GM08714 (cell line): Measurements from ENCODE around the gene ITGB7.
"Not testable (repeated sequence)": the region's sequence is repeated elsewhere in the genome, so short reads cannot be mapped to it uniquely, and the experiment has no call there.

Experiments
- H3K4me3 ChIP-seq: fragments of 200-500 bp; sonication (Bioruptor generic); 2 replicates; pipeline ENCODE4 v1.5.1; 2014; ENCODE audit warnings: mild to moderate bottlenecking, low read length, inconsistent platforms
- ZNF274 ChIP-seq: IDR thresholded peaks from 2 replicates; pipeline ENCODE4 v1.6.1; 2012; ENCODE audit warnings: mild to moderate bottlenecking, low read depth, low read length

ITGB7 gene

DNA sequence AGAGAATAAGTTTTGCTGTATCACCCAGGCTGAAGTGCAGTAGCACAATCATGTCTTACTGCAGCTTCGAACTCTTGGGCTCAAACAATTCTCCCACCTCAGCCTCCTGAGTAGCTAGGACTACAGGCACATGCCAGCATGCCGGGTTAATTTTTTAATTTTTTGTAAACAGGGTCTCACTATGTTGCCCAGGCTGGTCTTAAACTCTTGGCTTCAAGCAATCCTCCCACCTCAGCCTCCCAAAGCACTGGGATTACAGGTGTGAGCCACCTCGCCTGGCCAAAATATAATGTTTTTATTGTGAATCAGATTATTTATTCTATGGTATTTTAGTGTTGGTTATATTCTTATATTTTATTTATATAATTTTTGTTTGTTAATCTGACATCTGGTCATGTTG is 30.3 kb downstream of the ITGB7 start:
- no peak overlapping the region for H3K4me3 ChIP-seq
- no peak for TF ChIP-seq ZNF274

GRCh38 chr12:53174881-53175491 is 32.1 kb downstream of the ITGB7 start:
- H3K4me3 ChIP-seq, result no peak overlapping the region
- TF ChIP-seq ZNF274, result no peak

- no peak for TF ChIP-seq ZNF274
- no peak overlapping the region for H3K4me3 ChIP-seq
These were observed 33.9 kb downstream of the ITGB7 start for GRCh38 chr12:53173085-53173715.

- no peak overlapping the region for H3K4me3 ChIP-seq
These were observed 34.7 kb downstream of the ITGB7 start for GRCh38 chr12:53172352-53172751.

GRCh38 chr12:53171725-53172329 is 35.2 kb downstream of the ITGB7 start:
- TF ChIP-seq ZNF274, result no peak
- no peak overlapping the region for H3K4me3 ChIP-seq

More at GRCh38 chr12:53172352-53172751, 34.7 kb downstream of the ITGB7 start:
- TF ChIP-seq ZNF274, result no peak

DNA sequence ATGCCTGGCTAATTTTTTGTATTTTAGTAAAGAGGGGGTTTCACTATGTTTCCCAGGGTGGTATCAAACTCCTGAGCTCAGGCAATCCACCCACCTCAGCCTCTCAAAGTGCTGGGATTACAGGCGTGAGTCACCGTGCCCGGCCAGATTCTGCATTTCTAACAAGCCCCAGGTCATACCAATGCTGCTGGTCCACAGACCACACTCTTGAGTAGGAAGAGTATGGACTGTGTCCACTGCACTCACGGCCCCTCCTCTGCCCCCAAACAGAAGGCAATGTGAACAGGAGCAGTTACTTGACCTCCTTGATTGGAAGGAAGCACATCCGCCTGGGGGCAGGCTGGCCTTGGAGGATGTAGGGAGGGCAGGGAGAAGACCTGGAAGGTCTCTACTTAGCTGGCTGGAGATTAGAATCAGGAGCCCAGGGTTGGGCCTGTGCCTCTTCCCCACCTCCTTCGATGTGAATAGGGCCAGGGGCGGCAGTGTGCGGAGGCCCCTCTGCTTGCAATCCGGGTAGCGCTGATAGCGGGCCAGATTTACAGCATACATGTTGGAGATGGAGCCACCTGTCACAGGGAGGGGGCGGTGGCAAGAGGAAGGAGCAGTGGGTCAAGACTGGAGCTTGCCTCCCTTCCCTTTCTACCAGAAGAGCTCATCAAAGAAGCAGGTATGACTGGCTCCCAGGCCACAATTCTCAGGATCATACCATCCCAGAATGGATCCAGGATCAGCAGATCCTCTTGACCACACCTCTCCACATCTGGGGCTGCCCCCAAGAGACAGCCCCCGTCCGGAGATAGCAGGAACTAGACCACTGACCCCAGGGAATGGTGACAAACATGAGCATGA is 36.0 kb downstream of the ITGB7 start:
- TF ChIP-seq ZNF274, result no peak
- no peak overlapping the region for H3K4me3 ChIP-seq

DNA sequence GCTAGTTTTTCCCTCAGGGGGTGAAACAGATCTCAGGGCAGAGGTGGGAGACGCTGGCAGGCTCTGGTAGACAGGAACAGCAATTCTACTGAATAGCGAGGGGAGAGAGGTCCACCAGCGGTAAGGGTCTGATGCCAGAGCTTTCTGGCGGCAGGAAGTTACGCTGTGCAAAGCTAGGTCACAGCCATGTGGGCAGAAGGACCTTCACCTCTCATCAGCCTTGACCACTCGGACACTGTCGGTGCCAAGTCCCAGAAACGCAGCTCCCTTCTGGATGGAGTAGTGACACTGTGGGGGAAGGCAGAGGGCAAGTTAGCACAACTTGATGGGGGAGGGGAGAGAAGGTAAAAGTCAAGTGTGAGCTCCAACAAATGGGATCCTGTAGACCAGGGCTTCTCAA is 36.8 kb downstream of the ITGB7 start:
- no peak overlapping the region for H3K4me3 ChIP-seq
- TF ChIP-seq ZNF274, result no peak

DNA sequence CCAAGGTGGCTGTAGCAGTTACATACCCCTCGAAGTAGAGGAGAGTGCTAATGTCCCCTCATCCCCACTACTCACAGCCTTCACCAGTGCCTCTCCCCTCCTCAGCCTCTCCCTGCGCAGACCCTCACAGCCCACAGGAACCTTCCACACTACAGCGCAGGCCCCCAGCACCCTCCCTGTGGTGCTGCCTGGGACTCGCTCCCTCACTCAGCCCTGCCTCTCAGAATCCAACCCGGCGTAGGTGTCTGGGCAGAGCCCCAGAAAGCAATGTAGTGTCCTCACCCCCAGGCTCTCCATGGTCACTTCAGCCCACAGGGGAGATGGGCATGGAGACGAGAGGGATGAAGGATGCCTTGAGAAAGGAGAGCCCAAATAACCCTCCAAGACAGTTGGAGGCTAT is 37.4 kb downstream of the ITGB7 start:
- no peak for TF ChIP-seq ZNF274

DNA sequence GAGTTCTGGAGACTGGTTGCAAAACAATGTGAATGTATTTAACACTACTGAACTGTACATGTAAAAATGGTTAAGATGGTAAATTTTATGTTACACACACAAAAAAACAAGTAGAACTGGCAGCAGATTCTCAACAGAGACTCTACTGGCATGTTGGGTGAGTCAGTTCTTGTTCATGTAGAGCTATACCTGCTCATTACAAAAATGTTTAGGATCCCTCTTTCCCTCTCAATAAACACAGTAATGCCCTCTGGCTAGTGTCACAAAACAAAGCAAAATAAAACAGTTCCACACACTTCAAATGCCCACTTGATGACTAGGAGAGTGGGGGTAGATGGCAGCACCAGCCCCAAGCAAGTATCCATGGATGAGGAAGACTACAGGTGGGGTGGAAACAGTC is 40.2 kb downstream of the ITGB7 start:
- no peak for TF ChIP-seq ZNF274
- H3K4me3 ChIP-seq, result no peak overlapping the region

More for the DNA sequence above, 37.4 kb downstream of the ITGB7 start:
- no peak overlapping the region for H3K4me3 ChIP-seq

GRCh38 chr12:53163008-53163407 is 44.0 kb downstream of the ITGB7 start:
- H3K4me3 ChIP-seq, result not testable (repeated sequence)

DNA sequence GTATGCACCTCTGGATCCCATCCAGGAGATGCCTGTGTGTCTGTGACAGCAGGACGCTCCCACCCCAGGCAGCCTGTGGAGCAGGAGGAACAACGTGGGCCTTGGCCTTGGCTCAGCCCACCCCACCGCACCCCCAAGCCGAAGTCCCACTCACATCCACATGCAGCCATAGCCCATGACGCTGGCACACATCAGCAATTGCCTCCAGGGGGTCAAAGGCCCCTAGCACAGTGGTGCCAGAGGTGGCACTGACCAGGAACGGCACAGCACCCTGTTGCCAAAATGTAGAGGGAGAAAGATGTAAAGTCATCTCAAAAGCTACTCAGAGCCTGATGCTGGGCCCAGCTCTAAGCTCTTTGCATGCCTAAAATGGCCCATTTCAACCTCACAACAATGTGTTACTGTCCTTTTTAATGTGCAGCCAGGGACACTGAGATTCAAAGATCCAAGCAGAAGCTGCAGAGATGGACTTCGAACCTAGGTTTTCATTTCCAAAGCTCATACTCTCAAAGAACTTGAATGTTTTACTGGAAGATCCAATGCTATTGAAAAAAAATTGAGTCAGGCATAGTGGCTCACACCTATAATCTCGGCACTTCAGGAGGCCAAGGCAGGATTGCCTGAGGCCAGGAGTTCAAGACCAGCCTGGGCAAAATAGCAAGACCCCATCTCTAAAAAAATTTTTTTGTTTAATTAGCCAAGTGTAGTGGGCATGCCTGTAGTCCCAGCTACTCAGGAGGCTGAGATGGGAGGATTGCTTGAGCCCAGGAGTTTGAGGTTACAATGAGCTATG is 45.7 kb downstream of the ITGB7 start:
- no peak for TF ChIP-seq ZNF274
- no peak overlapping the region for H3K4me3 ChIP-seq

DNA sequence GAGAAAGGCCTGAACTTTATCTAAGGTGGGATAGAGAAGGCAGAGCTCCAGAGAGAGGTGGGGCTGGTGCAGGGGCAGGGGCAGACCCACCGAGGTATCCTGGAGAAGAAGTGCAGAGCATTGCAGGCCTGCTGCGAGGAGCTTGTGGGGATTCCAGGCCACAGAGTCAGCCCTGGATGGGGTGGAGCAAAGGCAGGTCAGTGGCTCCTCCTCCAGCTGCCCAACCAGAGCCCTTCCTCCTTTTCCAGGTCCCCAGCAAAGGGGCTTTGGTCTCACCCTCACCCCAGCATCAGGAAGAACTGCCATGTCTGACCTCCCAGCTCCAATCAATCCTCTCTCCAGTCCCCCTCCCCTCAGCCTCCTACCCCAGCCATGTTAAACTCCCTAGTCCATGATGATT is 46.4 kb downstream of the ITGB7 start:
- no peak for TF ChIP-seq ZNF274
- no peak overlapping the region for H3K4me3 ChIP-seq

GRCh38 chr12:53160000-53160399 is 47.1 kb downstream of the ITGB7 start:
- H3K4me3 ChIP-seq, result no peak overlapping the region
- TF ChIP-seq ZNF274, result no peak
